Stimulated activated CD8-positive, alpha-beta memory T cell treated with anti-CD3 and anti-CD28 coated beads, Interleukin-15, amount 100 ng/mL, for 24 hours (primary cell): ENCODE data around the gene RSPH10B2.
"Not testable (repeated sequence)": the region's sequence is repeated elsewhere in the genome, so short reads cannot be mapped to it uniquely, and the experiment has no call there.

Experiments
- DNase-seq: peaks from one replicate; pipeline ENCODE4 v3.0.0-alpha.2; 2020; ENCODE audit warnings: low read depth

RSPH10B2 gene

GRCh38 chr7:6792113-6792872, 38.4 kb downstream of the RSPH10B2 start:
- DNase-seq = not testable (repeated sequence)

GRCh38 chr7:6794276-6794675, 40.4 kb downstream of the RSPH10B2 start:
- not testable (repeated sequence) for DNase-seq

GRCh38 chr7:6797218-6797617, 43.3 kb downstream of the RSPH10B2 start:
- not testable (repeated sequence) for DNase-seq

- not testable (repeated sequence) for DNase-seq
Observed at GRCh38 chr7:6798047-6798446, 44.1 kb downstream of the RSPH10B2 start.

DNA sequence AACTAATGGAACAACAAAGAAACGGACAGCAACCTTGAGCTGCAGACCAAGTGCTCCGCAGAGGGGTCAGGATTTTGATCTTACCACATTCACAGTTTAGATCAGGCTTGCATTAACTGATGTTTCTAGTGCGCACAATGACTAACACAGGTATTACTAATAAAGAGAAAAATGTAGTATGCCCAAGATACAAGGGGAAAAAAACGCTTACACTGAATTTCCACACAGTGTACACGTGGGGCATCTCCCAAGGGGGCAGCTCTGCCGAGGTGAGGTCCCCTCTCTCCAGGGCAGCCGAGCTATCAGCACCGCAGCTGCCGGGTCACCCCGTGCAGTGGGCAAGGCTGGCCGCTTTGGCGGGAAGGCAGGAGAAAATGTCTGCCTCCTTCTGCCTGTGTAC, 46.0 kb downstream of the RSPH10B2 start:
- DNase-seq = not testable (repeated sequence)

DNA sequence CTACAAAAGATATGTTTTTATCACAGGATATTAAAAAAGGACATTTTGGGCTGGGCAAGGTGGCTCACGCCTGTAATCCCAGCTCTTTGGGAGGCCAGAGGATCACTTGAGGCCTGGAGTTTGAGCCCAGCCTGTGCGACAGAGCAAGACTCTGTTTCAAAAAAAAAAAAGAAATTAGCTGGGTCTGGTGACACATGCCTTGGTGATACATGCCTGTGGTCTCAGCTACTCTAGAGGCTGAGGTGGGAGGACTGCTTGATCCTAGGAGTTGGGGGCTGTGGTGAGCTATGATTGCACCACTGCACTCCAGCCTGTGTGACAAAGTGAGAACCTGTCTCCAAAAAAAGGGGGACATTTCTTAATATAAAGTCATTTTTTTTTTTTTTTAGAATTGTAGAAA, 46.4 kb downstream of the RSPH10B2 start:
- not testable (repeated sequence) for DNase-seq

DNA sequence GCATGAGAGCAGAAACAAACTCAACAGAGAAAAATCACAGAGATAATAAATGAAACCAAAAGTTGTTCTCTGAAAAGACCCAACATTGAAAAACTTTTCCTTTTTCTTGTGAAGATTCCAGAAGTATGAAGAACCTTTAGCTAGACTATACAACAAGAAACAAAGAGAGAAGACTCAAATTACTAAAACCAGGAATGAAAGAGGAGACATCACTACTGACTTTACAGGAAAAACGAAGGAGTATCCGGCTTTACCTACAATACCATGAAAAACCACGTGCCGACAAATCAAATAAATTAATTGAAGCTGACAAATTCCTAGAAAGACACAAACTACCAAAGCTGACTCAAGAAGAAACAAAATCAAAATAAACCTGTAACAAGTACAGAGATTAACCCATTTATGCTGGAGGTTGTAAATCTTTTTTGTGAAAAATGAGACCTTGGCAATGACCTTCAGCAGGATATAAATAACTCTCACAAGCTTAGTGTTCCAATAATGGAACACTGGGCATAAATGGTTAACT, 53.6 kb downstream of the RSPH10B2 start:
- DNase-seq = not testable (repeated sequence)

DNA sequence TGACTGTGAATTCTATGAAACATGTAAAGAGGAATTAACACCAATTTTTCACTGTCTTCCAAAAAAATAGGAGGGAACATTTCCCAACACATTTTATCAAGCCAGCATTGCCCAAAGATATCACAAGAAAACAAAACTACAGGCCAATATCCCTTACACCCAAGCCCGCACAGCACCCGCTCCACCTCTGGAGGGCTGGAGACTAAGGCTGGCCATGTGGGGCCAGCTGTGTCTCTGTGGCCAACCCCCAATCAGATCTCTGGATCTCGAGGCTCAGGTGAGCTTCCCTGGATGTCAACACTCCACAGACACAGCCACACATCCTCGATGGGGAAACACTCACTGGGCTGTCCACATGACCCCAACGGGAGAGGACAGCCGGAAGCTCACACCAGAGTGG, 54.1 kb downstream of the RSPH10B2 start:
- DNase-seq = not testable (repeated sequence)

DNA sequence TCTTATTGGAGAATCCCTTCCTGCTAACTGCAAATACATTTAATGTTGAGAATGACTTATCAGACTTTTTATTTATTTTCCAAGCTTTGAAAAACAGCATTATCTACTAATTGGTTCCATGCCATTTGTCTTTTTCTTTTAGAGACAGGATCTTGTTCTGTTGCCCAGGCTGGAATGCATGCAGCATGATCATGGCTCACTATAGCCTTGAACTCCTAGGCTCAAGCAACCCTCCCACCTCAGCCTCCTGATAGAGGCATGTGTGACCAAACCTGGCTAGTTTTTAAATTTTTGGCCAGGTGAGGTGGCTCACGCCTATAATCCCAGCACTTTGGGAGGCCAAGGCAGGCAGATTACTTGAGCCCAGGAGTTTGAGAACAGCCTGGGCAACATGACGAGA, 59.1 kb downstream of the RSPH10B2 start:
- DNase-seq = not testable (repeated sequence)

GRCh38 chr7:6815470-6815869, 61.6 kb downstream of the RSPH10B2 start:
- not testable (repeated sequence) for DNase-seq

DNA sequence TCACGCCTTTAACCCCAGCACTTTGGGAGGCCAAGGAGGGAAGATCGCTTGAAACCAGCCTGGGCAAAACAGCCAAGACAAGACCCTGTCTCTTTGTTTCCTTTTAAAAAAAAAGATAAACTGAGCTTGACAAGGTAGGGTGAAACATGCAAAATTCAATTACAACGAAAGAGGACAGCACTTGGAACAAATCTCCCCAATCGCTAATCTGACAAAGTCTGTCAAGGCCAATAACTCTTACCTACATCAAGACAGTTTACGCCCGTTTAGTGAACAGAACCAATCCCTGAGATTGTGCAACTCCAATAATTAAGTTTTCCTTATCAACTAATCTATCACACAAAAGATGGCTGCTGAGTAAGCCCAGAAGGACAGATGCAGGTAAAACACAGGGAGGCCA, 67.7 kb downstream of the RSPH10B2 start:
- DNase-seq = not testable (repeated sequence)

GRCh38 chr7:6825236-6826125, 71.6 kb downstream of the RSPH10B2 start:
- not testable (repeated sequence) for DNase-seq

DNA sequence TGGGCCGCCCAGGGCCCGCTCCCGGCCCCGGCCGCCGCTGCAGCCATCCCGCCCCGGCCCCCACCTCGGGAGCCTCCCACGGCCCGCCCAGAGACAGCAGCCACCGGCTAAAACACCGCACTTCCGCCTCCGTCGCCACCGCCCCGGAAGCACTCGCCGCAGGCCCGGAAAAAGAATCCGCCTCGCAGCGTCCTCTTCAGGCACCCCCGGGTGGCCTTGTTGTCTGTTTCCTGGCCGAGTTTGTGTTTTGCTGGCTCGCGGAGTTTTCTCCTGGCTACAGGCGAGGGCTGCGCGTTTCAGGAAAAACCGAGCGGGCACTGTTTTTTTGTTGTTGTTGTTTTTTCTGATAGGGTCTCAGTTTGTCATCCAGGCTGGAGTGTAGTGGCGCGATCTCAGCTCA, 72.2 kb downstream of the RSPH10B2 start, which contains the start of gene CCZ1B:
Gene CCZ1B (minus strand): TSS at position 125 of the 400 bp plus-strand sequence. CDS start 78 bp downstream, at position 47.
- peak; percentile 58 for DNase-seq

GRCh38 chr7:6827180-6827579, 73.3 kb downstream of the RSPH10B2 start:
- DNase-seq = not testable (repeated sequence)

- not testable (repeated sequence) for DNase-seq
Observed at GRCh38 chr7:6829616-6830015, 75.7 kb downstream of the RSPH10B2 start.

- not testable (repeated sequence) for DNase-seq
Observed at GRCh38 chr7:6830026-6830425, 76.1 kb downstream of the RSPH10B2 start.

DNA sequence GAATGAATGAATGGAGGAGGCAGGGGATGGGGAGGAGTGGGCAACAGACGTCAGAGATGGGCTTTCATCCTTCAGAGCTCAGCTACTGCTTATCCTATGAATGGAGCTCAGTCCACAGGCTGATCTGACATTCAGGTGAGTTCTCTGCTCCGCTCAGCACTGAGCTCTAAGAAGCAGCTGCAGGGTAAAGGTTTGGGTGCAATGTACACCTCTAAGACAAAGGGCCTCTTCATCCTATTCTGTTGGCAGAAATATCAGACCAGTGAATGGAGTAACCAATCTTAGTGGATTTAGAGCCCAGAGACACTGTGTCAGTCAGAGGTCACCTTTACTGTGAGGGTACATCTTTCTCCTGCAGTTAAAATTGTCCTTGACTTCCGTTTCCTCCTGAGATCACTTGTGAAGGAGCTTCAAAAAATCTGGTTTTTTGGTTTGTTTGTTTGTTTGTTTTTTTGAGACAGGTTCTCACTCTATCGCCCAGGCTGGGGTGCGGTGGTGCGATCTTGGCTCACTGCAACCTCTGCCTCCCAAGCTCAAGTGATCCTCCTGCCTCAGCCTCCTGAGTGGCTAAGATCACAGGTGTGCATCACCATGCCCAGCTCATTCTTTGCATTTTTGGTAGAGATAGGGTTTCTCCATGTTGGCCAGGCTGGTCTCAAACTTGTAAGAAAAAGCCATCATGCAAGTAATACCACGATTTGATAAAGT, 77.3 kb downstream of the RSPH10B2 start:
- DNase-seq = no peak

GRCh38 chr7:6833636-6834035, 79.7 kb downstream of the RSPH10B2 start:
- DNase-seq = no peak

DNA sequence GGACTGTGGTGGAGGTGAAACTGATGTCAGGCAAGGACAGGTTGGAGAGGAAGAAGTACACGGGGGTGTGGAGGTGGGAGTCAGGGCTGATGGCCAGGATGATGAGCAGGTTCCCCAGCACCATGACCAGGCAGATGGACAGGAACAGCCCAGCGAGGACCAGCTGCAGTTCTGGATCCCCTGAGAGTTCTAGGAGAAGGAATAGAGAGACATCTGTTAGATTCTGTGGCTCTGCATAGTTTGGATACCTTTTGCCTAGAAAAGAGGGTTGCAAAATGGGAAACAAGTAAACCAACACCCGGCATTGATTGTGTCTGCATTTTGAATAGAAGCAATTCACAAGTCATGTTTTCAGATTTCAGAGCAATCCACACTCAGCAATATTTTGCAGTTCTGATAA, 81.6 kb downstream of the RSPH10B2 start:
- not testable (repeated sequence) for DNase-seq

DNA sequence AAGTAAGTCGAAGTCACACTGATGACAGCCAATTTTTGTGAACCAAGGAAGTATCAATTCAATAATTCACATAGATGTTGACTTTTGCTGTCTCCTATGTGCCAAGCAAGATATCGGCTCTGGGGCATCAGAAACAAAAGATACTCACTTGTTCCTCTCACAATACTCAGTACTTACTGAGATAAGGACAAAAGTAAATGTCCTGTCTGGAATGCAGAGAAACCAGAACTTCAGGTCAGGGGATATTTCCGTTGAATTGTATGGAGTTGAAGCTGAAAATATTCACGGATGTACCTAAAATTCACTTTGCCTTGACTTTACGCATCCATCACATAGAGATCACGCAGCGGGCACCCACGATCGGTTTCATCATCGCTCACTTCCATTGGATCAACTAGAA, 83.2 kb downstream of the RSPH10B2 start:
- DNase-seq = not testable (repeated sequence)

DNA sequence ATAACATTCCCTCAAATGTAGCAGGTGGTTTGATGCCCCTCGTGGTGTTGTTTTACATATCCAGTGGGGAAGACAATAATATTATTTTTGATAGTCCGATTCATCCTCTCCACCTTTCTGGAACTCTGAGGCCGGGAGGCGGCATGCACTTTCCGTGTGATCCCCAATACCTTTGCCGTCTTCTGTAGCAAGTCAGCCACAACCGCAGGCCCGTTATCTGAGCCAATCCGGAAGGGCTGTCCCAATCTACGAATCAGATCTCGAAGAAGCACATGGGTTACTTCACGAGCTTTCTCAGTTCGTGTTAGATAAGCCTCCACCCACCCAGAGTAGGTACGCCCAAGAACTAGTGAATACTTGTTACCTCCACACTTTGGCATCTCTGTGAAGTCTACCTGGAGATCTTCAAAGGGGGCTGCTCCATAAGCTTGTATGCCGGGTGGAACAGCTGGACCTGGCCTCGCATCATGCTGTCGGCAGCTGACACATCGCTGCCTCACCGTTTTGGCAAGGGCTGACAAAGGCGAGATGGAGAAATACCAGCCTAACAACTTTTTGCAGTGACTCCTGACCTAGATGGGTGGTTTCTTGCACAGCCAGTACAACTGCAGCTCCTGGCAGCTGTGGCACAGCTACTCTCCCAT, 88.5 kb downstream of the RSPH10B2 start:
- DNase-seq = not testable (repeated sequence)
